RPMI8226 (cell line): Measurements from ENCODE around the gene CLSTN1.
"Not testable (repeated sequence)": the region's sequence is repeated elsewhere in the genome, so short reads cannot be mapped to it uniquely, and the experiment has no call there.

Experiments
- DNase-seq: peaks from one replicate; pipeline ENCODE4 v3.0.0-alpha.2; 2015

Gene CLSTN1

GRCh38 chr1:9794081-9794480 lies 29.7 kb downstream of the CLSTN1 start:
- DNase-seq: no peak

GRCh38 chr1:9793291-9793690 lies 30.5 kb downstream of the CLSTN1 start:
- no peak for DNase-seq

GRCh38 chr1:9792156-9793042 lies 31.4 kb downstream of the CLSTN1 start:
- DNase-seq: no peak

GRCh38 chr1:9789700-9790099 lies 34.1 kb downstream of the CLSTN1 start:
- DNase-seq: not testable (repeated sequence)

- DNase-seq: peak; percentile 35
Measured at GRCh38 chr1:9787702-9788101, 36.1 kb downstream of the CLSTN1 start.

GRCh38 chr1:9785406-9785805 lies 38.4 kb downstream of the CLSTN1 start:
- DNase-seq: no peak

GRCh38 chr1:9784508-9785133 lies 39.1 kb downstream of the CLSTN1 start:
- peak; percentile 77 for DNase-seq

GRCh38 chr1:9782897-9783296 lies 40.9 kb downstream of the CLSTN1 start:
- DNase-seq: no peak

- DNase-seq: no peak
Measured at GRCh38 chr1:9782116-9782751, 41.5 kb downstream of the CLSTN1 start.

- no peak for DNase-seq
Measured at GRCh38 chr1:9780554-9781110, 43.1 kb downstream of the CLSTN1 start.

GRCh38 chr1:9778905-9779304 lies 44.9 kb downstream of the CLSTN1 start:
- no peak for DNase-seq

GRCh38 chr1:9776685-9777084 lies 47.1 kb downstream of the CLSTN1 start:
- no peak for DNase-seq

- DNase-seq: no peak
Measured at GRCh38 chr1:9774712-9775679, 48.8 kb downstream of the CLSTN1 start.

GRCh38 chr1:9770298-9770697 lies 53.5 kb downstream of the CLSTN1 start:
- DNase-seq: no peak

- DNase-seq: no peak
Measured at GRCh38 chr1:9768983-9769382, 54.8 kb downstream of the CLSTN1 start.

- DNase-seq: no peak
Measured at GRCh38 chr1:9767964-9768668, 55.6 kb downstream of the CLSTN1 start.

- no peak for DNase-seq
Measured at GRCh38 chr1:9766759-9767442, 56.9 kb downstream of the CLSTN1 start.

GRCh38 chr1:9764550-9764949 lies 59.2 kb downstream of the CLSTN1 start:
- DNase-seq: no peak

GRCh38 chr1:9763914-9764313 lies 59.9 kb downstream of the CLSTN1 start:
- DNase-seq: no peak

- DNase-seq: not testable (repeated sequence)
Measured at GRCh38 chr1:9762446-9762845, 61.3 kb downstream of the CLSTN1 start.

- DNase-seq: no peak
Measured at GRCh38 chr1:9761855-9762254, 61.9 kb downstream of the CLSTN1 start.
